Esophagus muscularis mucosa (tissue), 3 donors: ENCODE results near the gene RTN4RL2.

Experiments used
- POLR2A ChIP-seq: fragments of 450-650 bp; IDR thresholded peaks from one replicate; pipeline ENCODE4 v1.6.1; 2017; ENCODE audit warnings: antibody characterized with exemption, moderate library complexity, mild to moderate bottlenecking, low read depth
- TF ChIP-seq, protein P1 (sequence below), 3 experiments: fragments of 200-600 bp in 2 of 3; fragments of 450-650 bp in 1 of 3; sonication (generic) in 2 of 3; IDR thresholded peaks; one replicate each; pipeline ENCODE4 v1.5.1; 2017 to 2019; ENCODE audit warnings: antibody characterized with exemption in 3 of 3, mild to moderate bottlenecking in 2 of 3, moderate library complexity in 1 of 3

DNA sequence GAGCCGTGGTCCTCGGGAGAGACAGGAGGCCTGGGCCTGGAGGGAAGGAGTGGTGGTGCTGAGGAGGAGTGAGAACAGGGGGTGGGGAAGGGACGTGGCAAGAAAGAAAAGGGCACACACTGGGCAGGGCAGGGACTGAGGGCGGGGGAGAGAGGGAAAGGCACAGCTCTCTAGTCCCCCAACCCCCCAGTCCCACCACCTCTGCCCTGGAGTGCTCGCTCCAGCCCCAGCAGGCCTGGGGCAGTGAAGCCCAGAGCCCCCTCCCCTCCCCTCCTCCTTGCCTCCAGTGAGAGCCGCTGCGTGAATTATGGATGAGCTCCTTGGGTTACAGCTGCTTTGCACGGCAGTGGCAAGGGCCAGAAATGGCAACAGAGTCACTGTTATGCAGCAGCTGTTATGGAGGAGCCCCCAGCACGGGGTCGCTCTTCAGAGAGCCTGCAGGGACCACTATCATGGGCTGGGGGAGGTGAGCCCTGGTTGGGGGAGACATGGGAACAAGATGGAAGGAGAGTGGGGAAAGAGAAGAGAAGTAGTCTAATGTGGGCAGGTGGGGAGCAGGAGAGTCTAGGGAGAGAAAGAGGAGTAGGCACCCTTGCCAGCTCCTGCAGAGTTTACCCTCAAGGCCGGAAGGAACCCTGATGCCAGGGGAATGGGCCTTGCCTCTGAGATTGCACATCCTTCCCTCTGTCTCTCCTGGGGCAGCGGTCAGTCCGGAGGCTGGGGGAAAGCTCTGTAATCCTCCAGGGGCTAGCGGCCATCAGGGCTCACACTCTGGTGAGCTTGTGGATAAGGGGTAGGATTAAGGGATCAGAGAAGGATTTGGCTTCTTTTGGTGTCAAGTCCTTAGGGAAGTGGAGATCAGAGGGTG is 3.6 kb downstream of the RTN4RL2 start:
- TF ChIP-seq, protein P1, sequence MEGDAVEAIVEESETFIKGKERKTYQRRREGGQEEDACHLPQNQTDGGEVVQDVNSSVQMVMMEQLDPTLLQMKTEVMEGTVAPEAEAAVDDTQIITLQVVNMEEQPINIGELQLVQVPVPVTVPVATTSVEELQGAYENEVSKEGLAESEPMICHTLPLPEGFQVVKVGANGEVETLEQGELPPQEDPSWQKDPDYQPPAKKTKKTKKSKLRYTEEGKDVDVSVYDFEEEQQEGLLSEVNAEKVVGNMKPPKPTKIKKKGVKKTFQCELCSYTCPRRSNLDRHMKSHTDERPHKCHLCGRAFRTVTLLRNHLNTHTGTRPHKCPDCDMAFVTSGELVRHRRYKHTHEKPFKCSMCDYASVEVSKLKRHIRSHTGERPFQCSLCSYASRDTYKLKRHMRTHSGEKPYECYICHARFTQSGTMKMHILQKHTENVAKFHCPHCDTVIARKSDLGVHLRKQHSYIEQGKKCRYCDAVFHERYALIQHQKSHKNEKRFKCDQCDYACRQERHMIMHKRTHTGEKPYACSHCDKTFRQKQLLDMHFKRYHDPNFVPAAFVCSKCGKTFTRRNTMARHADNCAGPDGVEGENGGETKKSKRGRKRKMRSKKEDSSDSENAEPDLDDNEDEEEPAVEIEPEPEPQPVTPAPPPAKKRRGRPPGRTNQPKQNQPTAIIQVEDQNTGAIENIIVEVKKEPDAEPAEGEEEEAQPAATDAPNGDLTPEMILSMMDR (IDR thresholded peaks at IDR 0.05): no peak
- no peak for TF ChIP-seq POLR2A
